ENCODE results near the gene ZBTB40.

DNA sequence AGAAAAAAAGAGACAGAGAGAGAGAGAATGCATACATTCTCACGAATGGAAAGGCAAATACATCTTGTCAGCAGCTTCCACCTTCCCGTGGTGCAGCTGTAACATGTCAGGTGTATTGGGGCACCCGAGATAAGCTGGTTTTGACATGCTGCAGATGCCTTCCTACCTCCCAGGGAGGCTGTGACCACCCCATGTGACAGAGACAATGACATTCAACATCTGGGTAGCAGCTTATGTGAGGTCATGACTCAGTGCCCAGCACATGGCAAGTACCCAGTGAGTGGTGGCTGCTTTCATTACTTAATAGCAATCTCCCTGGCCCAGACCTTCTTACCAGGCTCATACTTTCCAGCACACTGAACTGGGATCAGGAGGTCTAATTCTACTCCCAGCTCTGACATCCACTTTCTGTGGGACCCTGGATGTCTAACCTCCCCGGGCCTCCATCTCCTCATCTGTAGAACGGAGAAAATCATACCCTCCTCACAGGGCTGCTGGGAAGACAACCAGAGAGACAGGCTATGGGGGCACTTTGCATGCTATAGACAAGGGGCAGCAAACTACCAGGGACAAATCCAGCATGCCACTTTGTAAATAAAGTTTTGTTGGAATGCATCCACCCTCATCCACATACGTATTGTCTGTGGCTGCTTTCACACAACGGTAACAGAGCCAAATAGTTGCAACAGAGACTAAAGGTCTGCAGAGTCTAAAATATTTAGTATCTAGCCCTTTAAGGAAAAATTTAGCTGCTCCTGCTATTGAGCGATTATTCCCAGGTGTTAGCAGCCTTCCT, 38.5 kb upstream of the ZBTB40 start:
- TF ChIP-seq, protein P1, sequence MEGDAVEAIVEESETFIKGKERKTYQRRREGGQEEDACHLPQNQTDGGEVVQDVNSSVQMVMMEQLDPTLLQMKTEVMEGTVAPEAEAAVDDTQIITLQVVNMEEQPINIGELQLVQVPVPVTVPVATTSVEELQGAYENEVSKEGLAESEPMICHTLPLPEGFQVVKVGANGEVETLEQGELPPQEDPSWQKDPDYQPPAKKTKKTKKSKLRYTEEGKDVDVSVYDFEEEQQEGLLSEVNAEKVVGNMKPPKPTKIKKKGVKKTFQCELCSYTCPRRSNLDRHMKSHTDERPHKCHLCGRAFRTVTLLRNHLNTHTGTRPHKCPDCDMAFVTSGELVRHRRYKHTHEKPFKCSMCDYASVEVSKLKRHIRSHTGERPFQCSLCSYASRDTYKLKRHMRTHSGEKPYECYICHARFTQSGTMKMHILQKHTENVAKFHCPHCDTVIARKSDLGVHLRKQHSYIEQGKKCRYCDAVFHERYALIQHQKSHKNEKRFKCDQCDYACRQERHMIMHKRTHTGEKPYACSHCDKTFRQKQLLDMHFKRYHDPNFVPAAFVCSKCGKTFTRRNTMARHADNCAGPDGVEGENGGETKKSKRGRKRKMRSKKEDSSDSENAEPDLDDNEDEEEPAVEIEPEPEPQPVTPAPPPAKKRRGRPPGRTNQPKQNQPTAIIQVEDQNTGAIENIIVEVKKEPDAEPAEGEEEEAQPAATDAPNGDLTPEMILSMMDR (IDR thresholded peaks at IDR 0.05) = no peak
- TF ChIP-seq POLR2A (IDR thresholded peaks at IDR 0.05) = no peak

Measured in esophagus squamous epithelium (tissue), 4 donors.